Spleen (tissue), 11 donors: ENCODE measurements around the gene TEX261. TPM values are rescaled to one million over a fixed set of nuclear protein-coding genes. Genes with fewer than 3 reads are reported as not detected.

Experiments
- DNase-seq: peaks from one replicate; pipeline ENCODE4 v3.0.0-alpha.2; 2020
- H3K27ac ChIP-seq, 8 donors: fragments of 200-600 bp; sonication (generic) in 7 of 8; 1 replicate in 4 of 8; 2 replicates in 4 of 8; pipeline versions ENCODE4 v1.5.0 to v1.8.0; 2016 to 2021; ENCODE audit warnings: inconsistent platforms in 4 of 8, mild to moderate bottlenecking in 4 of 8, moderate library complexity in 1 of 8
- H3K27me3 ChIP-seq, 7 donors: fragments of 200-600 bp; sonication (generic) in 6 of 7; replicated peaks in 1 of 7; 1 replicate in 4 of 7; 2 replicates in 3 of 7; pipeline versions ENCODE4 v1.5.0 to v1.8.0; 2016 to 2021; ENCODE audit warnings: inconsistent platforms in 3 of 7, mild to moderate bottlenecking in 1 of 7
- H3K36me3 ChIP-seq, 6 donors: fragments of 200-600 bp; sonication (generic) in 5 of 6; 1 replicate in 4 of 6; 2 replicates in 2 of 6; pipeline versions ENCODE4 v1.5.0 to v1.8.0; 2016 to 2021; ENCODE audit warnings: inconsistent platforms in 2 of 6
- H3K4me1 ChIP-seq, 6 donors: fragments of 200-600 bp; sonication (generic) in 5 of 6; 1 replicate in 3 of 6; 2 replicates in 3 of 6; pipeline versions ENCODE4 v1.5.0 to v1.8.0; 2016 to 2021; ENCODE audit warnings: inconsistent platforms in 3 of 6
- H3K4me3 ChIP-seq, 8 donors: fragments of 200-600 bp; sonication (generic) in 7 of 8; 1 replicate in 4 of 8; 2 replicates in 4 of 8; pipeline versions ENCODE4 v1.5.0 to v1.8.0; 2016 to 2021; ENCODE audit warnings: inconsistent platforms in 4 of 8, mild to moderate bottlenecking in 4 of 8, moderate library complexity in 2 of 8
- H3K9me3 ChIP-seq, 8 donors: fragments of 200-600 bp; sonication (generic) in 7 of 8; 1 replicate in 4 of 8; 2 replicates in 4 of 8; pipeline versions ENCODE4 v1.5.0 to v1.8.0; 2016 to 2021; ENCODE audit warnings: inconsistent platforms in 4 of 8
- CTCF ChIP-seq, 11 experiments: fragments of 200-600 bp in 7 of 11; fragments of 450-650 bp in 4 of 11; sonication (generic) in 4 of 11; IDR thresholded peaks in 8 of 11; conservative IDR thresholded peaks in 3 of 11; 1 replicate in 7 of 11; 2 replicates in 4 of 11; pipeline versions ENCODE4 v1.4.0 to v1.8.0; 2016 to 2021; ENCODE audit warnings: antibody characterized with exemption in 11 of 11, inconsistent platforms in 4 of 11, mild to moderate bottlenecking in 1 of 11
- POLR2A ChIP-seq, 3 donors: fragments of 450-650 bp; IDR thresholded peaks; one replicate each; pipeline ENCODE4 v1.5.1; 2017; ENCODE audit warnings: antibody characterized with exemption in 3 of 3, mild to moderate bottlenecking in 1 of 3
- POLR2AphosphoS5 ChIP-seq, 3 donors: sonication (generic); formaldehyde crosslinking; IDR thresholded peaks; one replicate each; pipeline ENCODE4 v1.5.1; 2017; ENCODE audit warnings: antibody characterized with exemption in 3 of 3
- WGBS, 5 donors: extraction: QIAGEN DNeasy Blood & Tissue Kit in 3 of 5; methylation state at CpG; one replicate each; pipeline versions ENCODE4 v1.1.5 to v1.1.7; 2013 to 2018; 5-methylcytosine and 5-hydroxymethylcytosine counted together
- intact Hi-C: fragments of 100-400 bp; cut with DNase I; formaldehyde crosslinking; loops from one replicate; pipeline ENCODE4 v1.15.0; 2023; ENCODE audit warnings: low total_unique reads
- polyA plus RNA-seq, 3 donors: library from polyadenylated mRNA; stranded (reverse); fragments of 200-250 nt; gene quantifications; one replicate each; pipeline ENCODE4 v1.2.1, GENCODE V29; 2013
- total RNA-seq, 7 donors: library from RNA; depleted of rRNA in 3 of 7; stranded (reverse); fragments of >200 nt in 3 of 7; fragmentation: NEBNext Ultra II Directional in 4 of 7; extraction: Animal tissue kit (Norgen Biotek cat#: 25700) in 4 of 7; gene quantifications; one replicate each; pipeline versions ENCODE4 v1.1.0 to v1.2.1, GENCODE V29; 2016 to 2021
- donor health status: healthy with polysubstance abuse.
- donor health status: DM: no; HTN: no; CAD: no; lungs with moderate emphysema.
- donor health status: DM: no; HTN: no; CAD: no.
- donor health status: Bipolar disorder and iron deficiency.
- donor health status: healthy.
- donor health status: DM: no; HTN: no; CAD: no.
- donor health status: DM: yes; HTN: yes; CAD: no.

Gene TEX261
- total and polyA plus RNA-seq, 10 donors: 8.7 to 55.7 (median 32.8) TPM

- Histone ChIP-seq H3K9me3 (no peaks in the 10 kb centered on the region), H3K4me1 (peaks cover 0 to 13% (median 10%) of the 10 kb centered on the region in 6 donors), H3K27ac (no peak overlapping the region), H3K36me3 (no peaks in the 10 kb centered on the region), H3K27me3 (peaks cover 0 to 51% (median 18%) of the 10 kb centered on the region in 7 donors), H3K4me3 (no peak overlapping the region)
- 69 to 75% (median 71%) methylated on average over 4 of the region's 4 CpGs for WGBS, 5 donors
- TF ChIP-seq POLR2A (IDR thresholded peaks at IDR 0.05) (no peak), POLR2AphosphoS5 (IDR thresholded peaks at IDR 0.05) (no peak), CTCF (IDR thresholded peaks at IDR 0.05 in 8 of 11, conservative IDR thresholded peaks at IDR 0.05 in 3 of 11) (no peak)
- no peak for DNase-seq
- intact Hi-C loops: no loop called here
Observed at GRCh38 chr2:70967189-70967588, 27.5 kb downstream of the TEX261 start.

- no peak overlapping the region for H3K4me3 ChIP-seq
- intact Hi-C loops: no loop called here
- H3K4me1 ChIP-seq: peaks cover 0 to 13% (median 10%) of the 10 kb centered on the region in 6 donors
- H3K27ac ChIP-seq: no peak overlapping the region
- 71 to 78% (median 74%) methylated on average over 4 of the region's 4 CpGs for WGBS, 5 donors
- peak; percentile 28 for DNase-seq
- no peaks in the 10 kb centered on the region for H3K36me3 ChIP-seq
- TF ChIP-seq POLR2AphosphoS5 (IDR thresholded peaks at IDR 0.05) (no peak), POLR2A (IDR thresholded peaks at IDR 0.05) (no peak), CTCF (IDR thresholded peaks at IDR 0.05 in 8 of 11, conservative IDR thresholded peaks at IDR 0.05 in 3 of 11) (no peak)
- no peaks in the 10 kb centered on the region for H3K9me3 ChIP-seq
- H3K27me3 ChIP-seq: peaks cover 0 to 56% (median 18%) of the 10 kb centered on the region in 7 donors
Observed at GRCh38 chr2:70966681-70967080, 28.0 kb downstream of the TEX261 start.

GRCh38 chr2:70965506-70965905 is 29.2 kb downstream of the TEX261 start:
- no peak for DNase-seq
- peak overlapping the region in 5 of 8 donors; percentile 45 to 70 (median 51) for H3K4me3 ChIP-seq
- peaks cover 0 to 13% (median 10%) of the 10 kb centered on the region in 6 donors for H3K4me1 ChIP-seq
- H3K27ac ChIP-seq: no peak overlapping the region
- intact Hi-C loops: no loop called here
- 62 to 73% (median 69%) methylated on average over 14 of the region's 14 CpGs for WGBS, 5 donors
- peaks cover 0 to 67% (median 18%) of the 10 kb centered on the region in 7 donors for H3K27me3 ChIP-seq
- no peaks in the 10 kb centered on the region for H3K9me3 ChIP-seq
- TF ChIP-seq POLR2AphosphoS5 (IDR thresholded peaks at IDR 0.05) (no peak), POLR2A (IDR thresholded peaks at IDR 0.05) (no peak), CTCF (IDR thresholded peaks at IDR 0.05 in 8 of 11, conservative IDR thresholded peaks at IDR 0.05 in 3 of 11) (no peak)
- no peaks in the 10 kb centered on the region for H3K36me3 ChIP-seq

- Histone ChIP-seq H3K36me3 (no peaks in the 10 kb centered on the region), H3K27me3 (peaks cover 0 to 75% (median 18%) of the 10 kb centered on the region in 7 donors), H3K9me3 (no peaks in the 10 kb centered on the region), H3K4me3 (peak overlapping the region; percentile 37 to 70 (median 47)), H3K27ac (no peak overlapping the region), H3K4me1 (peaks cover 0 to 13% (median 10%) of the 10 kb centered on the region in 6 donors)
- TF ChIP-seq POLR2A (IDR thresholded peaks at IDR 0.05) (no peak), POLR2AphosphoS5 (IDR thresholded peaks at IDR 0.05) (peak; percentile 32 to 57 (median 54)), CTCF (IDR thresholded peaks at IDR 0.05 in 8 of 11, conservative IDR thresholded peaks at IDR 0.05 in 3 of 11) (peak; percentile 56 to 88 (median 81))
- intact Hi-C loops: no loop called here
- DNase-seq: peak; percentile 93
- 4 to 5% (median 5%) methylated on average over 59 of the region's 59 CpGs for WGBS, 5 donors
Observed at GRCh38 chr2:70964596-70965386, 29.9 kb downstream of the TEX261 start.
